ENCODE results near the gene DBI.

DBI gene

DNA sequence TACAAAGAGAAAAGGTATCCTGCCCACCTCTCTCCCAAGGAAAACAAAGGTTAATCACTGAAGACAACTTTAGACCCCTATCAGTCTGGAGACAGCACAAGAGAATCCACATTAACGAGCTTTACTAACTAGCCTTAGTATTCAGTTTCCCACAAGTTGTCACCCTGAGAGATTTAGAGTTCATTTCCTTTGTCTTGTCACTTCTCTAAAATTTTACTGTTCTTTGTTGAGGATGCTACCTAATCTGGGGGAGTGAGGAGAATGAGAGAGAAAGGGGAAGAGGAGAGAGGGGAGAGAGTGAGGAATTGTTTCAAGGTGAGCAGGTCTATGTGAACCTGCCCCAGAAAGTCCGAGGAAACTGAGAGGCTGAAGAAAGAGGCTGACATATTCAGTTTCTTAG, 28.5 kb upstream of the DBI start:
- Histone ChIP-seq H3K4me3 (ENCODE audit: low read depth in 1 of 2, low read length in 1 of 2) (no peak overlapping the region), H3K27ac (no peak overlapping the region), H3K36me3 (peaks cover 8% of the 10 kb centered on the region), H3K9me3 (no peaks in the 10 kb centered on the region), H3K4me1 (ENCODE audit: control insufficient read depth in 1 of 2, insufficient read depth in 1 of 2, low read depth in 1 of 2, low read length in 1 of 2) (no peaks in the 10 kb centered on the region), H3K27me3 (no peaks in the 10 kb centered on the region)
- TF ChIP-seq, protein P1, sequence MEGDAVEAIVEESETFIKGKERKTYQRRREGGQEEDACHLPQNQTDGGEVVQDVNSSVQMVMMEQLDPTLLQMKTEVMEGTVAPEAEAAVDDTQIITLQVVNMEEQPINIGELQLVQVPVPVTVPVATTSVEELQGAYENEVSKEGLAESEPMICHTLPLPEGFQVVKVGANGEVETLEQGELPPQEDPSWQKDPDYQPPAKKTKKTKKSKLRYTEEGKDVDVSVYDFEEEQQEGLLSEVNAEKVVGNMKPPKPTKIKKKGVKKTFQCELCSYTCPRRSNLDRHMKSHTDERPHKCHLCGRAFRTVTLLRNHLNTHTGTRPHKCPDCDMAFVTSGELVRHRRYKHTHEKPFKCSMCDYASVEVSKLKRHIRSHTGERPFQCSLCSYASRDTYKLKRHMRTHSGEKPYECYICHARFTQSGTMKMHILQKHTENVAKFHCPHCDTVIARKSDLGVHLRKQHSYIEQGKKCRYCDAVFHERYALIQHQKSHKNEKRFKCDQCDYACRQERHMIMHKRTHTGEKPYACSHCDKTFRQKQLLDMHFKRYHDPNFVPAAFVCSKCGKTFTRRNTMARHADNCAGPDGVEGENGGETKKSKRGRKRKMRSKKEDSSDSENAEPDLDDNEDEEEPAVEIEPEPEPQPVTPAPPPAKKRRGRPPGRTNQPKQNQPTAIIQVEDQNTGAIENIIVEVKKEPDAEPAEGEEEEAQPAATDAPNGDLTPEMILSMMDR (IDR thresholded peaks at IDR 0.05), result no peak

DNA sequence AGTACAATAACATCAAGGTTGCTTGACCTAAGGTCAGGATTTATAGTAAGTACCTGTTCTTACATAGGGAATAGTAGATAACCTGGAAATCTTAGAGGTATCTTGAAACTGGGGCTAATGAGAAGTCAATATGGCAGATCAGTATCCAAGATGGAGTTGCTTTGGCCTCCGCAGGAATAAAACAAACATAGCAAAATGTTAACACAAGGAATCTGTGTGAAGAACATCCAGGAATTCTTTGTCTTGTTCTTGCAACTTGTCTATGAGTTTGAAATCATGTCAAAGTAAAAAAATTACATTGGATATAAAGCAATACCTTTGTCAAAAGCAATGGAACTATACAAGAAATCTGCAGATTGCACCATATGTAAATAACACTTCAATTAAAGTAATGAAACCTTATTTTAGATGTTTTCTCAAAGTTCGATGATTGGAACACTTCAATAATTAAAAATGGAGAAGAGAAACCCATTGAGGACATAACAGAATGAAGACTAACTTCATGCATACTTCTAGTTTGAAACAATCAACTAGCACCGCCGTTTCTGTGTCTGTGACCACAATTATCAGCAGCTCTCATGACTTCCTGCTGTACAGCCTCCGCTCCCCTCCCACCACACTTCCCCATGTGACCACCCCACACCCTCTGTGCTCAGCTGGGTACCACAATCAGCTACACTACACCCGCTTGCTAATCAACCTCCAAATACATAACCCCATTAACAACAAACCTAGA, 27.8 kb upstream of the DBI start:
- Histone ChIP-seq H3K4me1 (ENCODE audit: control insufficient read depth in 1 of 2, insufficient read depth in 1 of 2, low read depth in 1 of 2, low read length in 1 of 2) (no peaks in the 10 kb centered on the region), H3K27me3 (no peaks in the 10 kb centered on the region), H3K27ac (no peak overlapping the region), H3K36me3 (peaks cover 8% of the 10 kb centered on the region), H3K4me3 (ENCODE audit: low read depth in 1 of 2, low read length in 1 of 2) (no peak overlapping the region), H3K9me3 (no peaks in the 10 kb centered on the region)
- TF ChIP-seq, protein P1 (IDR thresholded peaks at IDR 0.05), result no peak

DNA sequence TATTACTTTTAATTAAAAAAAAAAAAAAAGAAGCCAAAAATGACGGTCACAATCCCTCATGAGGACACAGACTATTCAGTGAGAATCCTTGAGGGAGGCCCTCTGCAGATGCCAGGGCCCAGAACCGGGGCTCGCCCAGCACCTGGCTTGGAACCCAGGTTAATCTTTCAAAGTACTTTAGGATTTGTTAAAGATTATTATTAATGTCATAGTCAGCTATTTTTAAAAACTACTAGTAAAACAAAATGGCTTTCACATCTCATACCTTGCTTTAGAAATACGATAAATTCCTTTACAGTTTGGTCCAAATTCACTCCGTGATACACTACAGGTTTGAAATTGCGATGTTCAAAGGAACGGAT, 27.2 kb upstream of the DBI start:
- Histone ChIP-seq H3K4me3 (ENCODE audit: low read depth in 1 of 2, low read length in 1 of 2) (no peak overlapping the region), H3K36me3 (peaks cover 8% of the 10 kb centered on the region), H3K27me3 (no peaks in the 10 kb centered on the region), H3K27ac (no peak overlapping the region), H3K4me1 (ENCODE audit: control insufficient read depth in 1 of 2, insufficient read depth in 1 of 2, low read depth in 1 of 2, low read length in 1 of 2) (no peaks in the 10 kb centered on the region), H3K9me3 (no peaks in the 10 kb centered on the region)
- TF ChIP-seq, protein P1 (IDR thresholded peaks at IDR 0.05), result no peak

DNA sequence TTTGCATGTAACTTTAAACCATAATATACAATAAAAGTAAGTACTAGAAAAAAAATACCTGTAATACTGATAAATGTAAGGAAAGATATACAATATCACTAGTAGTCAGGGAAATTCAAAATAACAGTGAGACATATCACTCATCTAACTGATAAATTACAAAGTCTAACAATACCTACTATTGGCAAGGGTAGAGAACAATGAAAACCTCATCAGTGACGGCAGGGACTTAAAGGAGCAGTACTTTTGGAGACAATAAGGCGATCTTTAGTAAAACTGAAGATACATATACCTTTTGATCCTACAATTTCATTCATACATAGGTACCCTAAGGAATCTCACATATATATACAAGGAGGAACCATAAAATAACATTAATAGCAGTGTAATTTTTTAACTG, 25.1 kb upstream of the DBI start:
- Histone ChIP-seq H3K9me3 (no peaks in the 10 kb centered on the region), H3K27me3 (no peaks in the 10 kb centered on the region), H3K4me1 (ENCODE audit: control insufficient read depth in 1 of 2, insufficient read depth in 1 of 2, low read depth in 1 of 2, low read length in 1 of 2) (no peaks in the 10 kb centered on the region), H3K4me3 (ENCODE audit: low read depth in 1 of 2, low read length in 1 of 2) (no peak overlapping the region), H3K36me3 (peaks cover 8% of the 10 kb centered on the region), H3K27ac (no peak overlapping the region)
- TF ChIP-seq, protein P1 (IDR thresholded peaks at IDR 0.05), result no peak

DNA sequence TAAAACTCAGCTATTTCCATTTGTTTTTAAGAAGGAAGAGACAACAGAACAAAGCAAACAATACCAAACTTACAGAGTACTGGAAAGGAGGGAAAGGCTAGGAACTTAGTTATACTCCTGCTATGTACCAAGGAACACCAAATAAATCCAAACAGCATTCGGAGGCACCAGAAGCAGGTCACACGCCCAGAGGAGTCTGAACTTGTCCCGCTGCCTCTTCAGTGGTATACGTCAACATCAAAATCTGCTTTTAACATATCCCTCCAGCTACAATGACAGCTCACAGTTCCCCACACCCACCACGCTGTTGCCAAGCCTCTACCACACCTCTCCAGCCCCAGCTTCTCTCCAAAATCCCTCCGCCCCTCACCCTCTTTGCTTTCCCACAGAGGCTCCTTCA, 17.5 kb upstream of the DBI start:
- H3K4me3 ChIP-seq (ENCODE audit: low read depth in 1 of 2, low read length in 1 of 2), result no peak overlapping the region
- H3K9me3 ChIP-seq, result no peaks in the 10 kb centered on the region
- H3K27ac ChIP-seq, result no peak overlapping the region
- TF ChIP-seq, protein P1 (IDR thresholded peaks at IDR 0.05), result no peak
- H3K27me3 ChIP-seq, result no peaks in the 10 kb centered on the region
- H3K36me3 ChIP-seq, result no peaks in the 10 kb centered on the region
- no peaks in the 10 kb centered on the region for H3K4me1 ChIP-seq (ENCODE audit: control insufficient read depth in 1 of 2, insufficient read depth in 1 of 2, low read depth in 1 of 2, low read length in 1 of 2)

Measured in neutrophil (primary cell).